MM.1S (cell line): Measurements from ENCODE around the gene FNDC11.

Experiments used
- DNase-seq: peaks from one replicate; pipeline ENCODE4 v3.0.0-alpha.2; 2015
- H2AFZ ChIP-seq: fragments of 300-600 bp; sonication (generic); 2 replicates; pipeline ENCODE4 v1.6.0; 2016; ENCODE audit warnings: antibody characterized with exemption, low read length
- H3F3A ChIP-seq: fragments of 300-600 bp; sonication (generic); 2 replicates; pipeline ENCODE4 v1.6.1; 2016; ENCODE audit warnings: mild to moderate bottlenecking, antibody characterized with exemption, low read length, moderate library complexity, mixed read lengths; ENCODE audit not compliant: insufficient read depth
- H3K27ac ChIP-seq: fragments of 300-600 bp; sonication (generic); 2 replicates; pipeline ENCODE4 v1.5.1; 2016; ENCODE audit warnings: mild to moderate bottlenecking, low read length
- H3K27me3 ChIP-seq: fragments of 300-600 bp; sonication (generic); replicated peaks from 2 replicates; pipeline ENCODE4 v1.6.0; 2016; ENCODE audit warnings: low read length; ENCODE audit not compliant: insufficient read depth
- H3K36me3 ChIP-seq: fragments of 300-600 bp; sonication (generic); replicated peaks from 2 replicates; pipeline ENCODE4 v1.6.1; 2016; ENCODE audit warnings: mild to moderate bottlenecking, low read length, mixed read lengths; ENCODE audit not compliant: insufficient read depth
- H3K4me1 ChIP-seq: fragments of 300-600 bp; sonication (generic); 2 replicates; pipeline ENCODE4 v1.6.1; 2016; ENCODE audit warnings: low read length, mixed read lengths
- H3K4me2 ChIP-seq: fragments of 300-600 bp; sonication (generic); 2 replicates; pipeline ENCODE4 v1.6.0; 2016; ENCODE audit warnings: low read depth, low read length
- H3K4me3 ChIP-seq: fragments of 300-600 bp; sonication (generic); 2 replicates; pipeline ENCODE4 v1.5.1; 2016; ENCODE audit warnings: low read length, mixed read lengths
- H3K79me2 ChIP-seq: fragments of 300-600 bp; sonication (generic); 2 replicates; pipeline ENCODE4 v1.6.1; 2016; ENCODE audit warnings: mixed run types, low read length, mixed read lengths
- H3K9ac ChIP-seq: fragments of 300-600 bp; sonication (generic); 2 replicates; pipeline ENCODE4 v1.6.1; 2016; ENCODE audit warnings: low read length, mixed read lengths
- H3K9me2 ChIP-seq: fragments of 300-600 bp; sonication (generic); replicated peaks from 2 replicates; pipeline ENCODE4 v1.6.1; 2016; ENCODE audit warnings: mild to moderate bottlenecking, low read length, mixed read lengths; ENCODE audit not compliant: insufficient read depth
- H3K9me3 ChIP-seq: fragments of 300-600 bp; sonication (generic); replicated peaks from 2 replicates; pipeline ENCODE4 v1.6.1; 2016; ENCODE audit warnings: mild to moderate bottlenecking, low read length, mixed read lengths; ENCODE audit not compliant: insufficient read depth
- H4K20me1 ChIP-seq: fragments of 300-600 bp; sonication (generic); 2 replicates; pipeline ENCODE4 v1.6.1; 2016; ENCODE audit warnings: mild to moderate bottlenecking, low read length, moderate library complexity, mixed read lengths; ENCODE audit not compliant: insufficient read depth
- EZH2 ChIP-seq: fragments of 300-600 bp; sonication (generic); optimal IDR thresholded peaks from 2 replicates; pipeline ENCODE3; 2017; ENCODE audit warnings: low read depth, mild to moderate bottlenecking, antibody characterized with exemption, low read length, mixed read lengths
- EZH2phosphoT487 ChIP-seq: fragments of 300-600 bp; sonication (generic); IDR thresholded peaks from 2 replicates; pipeline ENCODE4 v1.6.1; 2018; ENCODE audit warnings: antibody characterized with exemption, low read length
- TF ChIP-seq, protein P1 (sequence below): fragments of 300-600 bp; sonication (generic); IDR thresholded peaks from 2 replicates; pipeline ENCODE4 v1.5.1; 2016; ENCODE audit warnings: antibody characterized with exemption, low read length, mixed read lengths

Gene FNDC11

DNA sequence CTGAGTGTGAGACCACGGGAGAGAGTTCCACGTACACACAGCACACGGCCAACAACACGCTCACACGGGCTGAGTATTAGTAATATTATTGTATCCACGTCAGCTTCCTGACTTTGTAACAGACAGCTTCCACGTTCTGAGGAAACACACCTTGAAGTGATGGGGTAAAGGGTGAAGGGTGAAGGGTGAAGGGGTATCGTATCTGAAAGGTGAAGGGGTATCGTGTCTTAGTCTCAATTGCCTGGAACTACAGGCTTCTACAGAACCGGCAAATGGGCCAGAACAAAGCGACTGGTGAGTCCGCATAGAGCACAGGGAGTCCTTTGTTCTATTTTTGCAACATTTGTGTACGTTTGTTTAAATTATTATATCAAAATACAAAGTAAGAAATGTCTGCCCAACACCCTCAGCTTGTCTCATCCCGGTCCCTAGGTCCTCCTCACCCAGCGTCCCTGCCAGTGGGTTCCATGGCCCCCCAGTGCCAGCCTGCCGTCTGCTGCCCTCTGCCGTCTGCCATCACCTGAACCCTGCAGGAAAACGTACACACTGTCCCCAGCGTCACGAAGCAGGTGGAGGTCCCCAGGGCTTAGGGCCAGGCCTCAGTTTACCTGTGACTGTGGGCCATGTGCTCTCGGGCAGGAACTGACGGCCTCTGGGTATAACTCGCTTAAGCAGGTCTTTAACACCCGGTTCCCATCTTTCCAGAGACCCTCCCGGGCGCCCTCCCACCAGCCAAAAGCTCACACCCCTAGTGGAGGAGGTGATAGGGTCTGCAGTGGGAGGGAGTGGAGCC, 24.5 kb downstream of the FNDC11 start:
- Histone ChIP-seq H3K9me2 (no peaks in the 10 kb centered on the region), H3K27me3 (peaks cover 78% of the 10 kb centered on the region)
- TF ChIP-seq, protein P1, sequence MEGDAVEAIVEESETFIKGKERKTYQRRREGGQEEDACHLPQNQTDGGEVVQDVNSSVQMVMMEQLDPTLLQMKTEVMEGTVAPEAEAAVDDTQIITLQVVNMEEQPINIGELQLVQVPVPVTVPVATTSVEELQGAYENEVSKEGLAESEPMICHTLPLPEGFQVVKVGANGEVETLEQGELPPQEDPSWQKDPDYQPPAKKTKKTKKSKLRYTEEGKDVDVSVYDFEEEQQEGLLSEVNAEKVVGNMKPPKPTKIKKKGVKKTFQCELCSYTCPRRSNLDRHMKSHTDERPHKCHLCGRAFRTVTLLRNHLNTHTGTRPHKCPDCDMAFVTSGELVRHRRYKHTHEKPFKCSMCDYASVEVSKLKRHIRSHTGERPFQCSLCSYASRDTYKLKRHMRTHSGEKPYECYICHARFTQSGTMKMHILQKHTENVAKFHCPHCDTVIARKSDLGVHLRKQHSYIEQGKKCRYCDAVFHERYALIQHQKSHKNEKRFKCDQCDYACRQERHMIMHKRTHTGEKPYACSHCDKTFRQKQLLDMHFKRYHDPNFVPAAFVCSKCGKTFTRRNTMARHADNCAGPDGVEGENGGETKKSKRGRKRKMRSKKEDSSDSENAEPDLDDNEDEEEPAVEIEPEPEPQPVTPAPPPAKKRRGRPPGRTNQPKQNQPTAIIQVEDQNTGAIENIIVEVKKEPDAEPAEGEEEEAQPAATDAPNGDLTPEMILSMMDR: peak; percentile 47
- no peak for TF ChIP-seq EZH2

DNA sequence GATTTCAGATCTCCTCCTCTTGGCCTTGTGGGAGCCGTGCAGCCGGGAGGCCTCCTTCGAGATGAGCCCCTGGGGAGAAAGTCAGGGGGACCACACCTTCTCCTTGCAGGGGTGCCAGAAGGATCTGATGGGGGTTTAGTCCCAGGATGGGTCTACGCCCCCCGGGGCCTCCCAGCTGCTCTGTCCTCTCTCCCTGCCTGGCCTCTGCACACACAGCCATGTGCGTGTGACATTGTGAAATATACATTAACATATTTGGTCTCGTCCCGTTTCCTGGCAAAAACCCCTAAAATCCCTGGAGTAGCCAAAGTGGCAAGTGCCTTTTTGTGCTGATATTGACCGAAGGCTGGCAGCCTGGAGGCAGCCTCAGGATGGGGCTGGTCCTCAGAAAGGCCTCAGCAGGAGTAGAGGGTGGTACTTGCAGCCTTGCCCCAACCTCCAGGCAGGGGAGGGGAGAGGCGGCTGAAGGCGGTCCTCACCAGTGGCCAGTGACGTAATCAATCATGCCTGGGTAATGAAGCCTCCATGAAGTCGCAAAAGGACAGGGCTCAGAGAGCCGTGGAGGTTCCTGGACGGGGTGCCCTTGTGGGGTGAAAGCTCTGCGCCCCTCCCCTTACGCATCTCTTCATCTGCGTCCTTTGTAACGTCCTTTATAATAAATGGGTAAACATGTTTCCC, 25.2 kb downstream of the FNDC11 start:
- no peak for TF ChIP-seq EZH2
- TF ChIP-seq, protein P1: no peak
- no peaks in the 10 kb centered on the region for H3K9me3 ChIP-seq
- H3K4me3 ChIP-seq: no peak overlapping the region
- H3K79me2 ChIP-seq: no peaks in the 10 kb centered on the region
- H3K27ac ChIP-seq: no peak overlapping the region
- H3K27me3 ChIP-seq: peaks cover 83% of the 10 kb centered on the region
- H2AFZ ChIP-seq: no peak overlapping the region
- no peaks in the 10 kb centered on the region for H4K20me1 ChIP-seq
- H3K9me2 ChIP-seq: no peaks in the 10 kb centered on the region
- no peaks in the 10 kb centered on the region for H3F3A ChIP-seq
- H3K4me2 ChIP-seq: no peak overlapping the region
- DNase-seq: no peak
- H3K9ac ChIP-seq: no peak overlapping the region
- no peaks in the 10 kb centered on the region for H3K36me3 ChIP-seq
- H3K4me1 ChIP-seq: peaks cover 5% of the 10 kb centered on the region; the same call in 1 of the 2 replicates

More for the DNA sequence above, 24.5 kb downstream of the FNDC11 start:
- no peaks in the 10 kb centered on the region for H4K20me1 ChIP-seq
- H3K9ac ChIP-seq: no peak overlapping the region
- no peak overlapping the region for H3K27ac ChIP-seq
- no peak overlapping the region for H2AFZ ChIP-seq
- H3K9me3 ChIP-seq: no peaks in the 10 kb centered on the region
- H3K36me3 ChIP-seq: no peaks in the 10 kb centered on the region
- no peaks in the 10 kb centered on the region for H3F3A ChIP-seq
- H3K4me2 ChIP-seq: no peak overlapping the region
- no peak overlapping the region for H3K4me3 ChIP-seq
- peaks cover 5% of the 10 kb centered on the region; the same call in 1 of the 2 replicates for H3K4me1 ChIP-seq
- peaks cover 4% of the 10 kb centered on the region; the same call in 1 of the 2 replicates for H3K79me2 ChIP-seq
- no peak for DNase-seq

DNA sequence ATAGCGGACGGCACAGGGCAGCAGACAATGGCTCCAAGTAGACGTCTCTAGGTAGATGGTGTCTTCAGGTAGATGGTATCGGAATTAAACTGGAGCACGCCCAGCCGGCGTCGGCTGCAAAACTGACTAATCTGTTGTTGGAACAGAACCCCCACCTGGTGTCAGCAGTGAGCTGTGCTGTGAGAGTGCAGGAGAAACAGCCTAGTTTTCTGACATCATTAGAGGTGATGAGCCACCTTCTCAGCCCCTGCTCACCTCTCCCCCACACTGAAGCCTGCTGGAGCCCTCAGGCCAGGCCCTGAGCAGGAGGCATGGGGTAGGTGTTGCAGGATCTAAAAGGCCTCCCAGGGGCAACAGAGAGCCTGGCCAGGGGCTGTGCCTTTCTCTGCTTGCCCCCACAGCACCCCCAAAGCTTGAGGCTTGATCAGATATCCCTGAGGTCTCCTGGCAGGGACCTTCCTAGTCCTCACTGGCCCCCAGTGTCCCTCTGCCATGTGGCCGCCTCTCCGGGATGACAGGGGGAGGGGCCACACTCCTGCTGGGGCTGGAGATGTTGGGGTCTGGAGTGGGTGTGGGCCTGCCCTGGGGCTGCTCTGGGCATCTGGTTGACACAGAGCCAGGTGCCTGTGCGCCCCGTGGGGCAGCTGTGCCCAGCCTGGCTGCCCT, 27.0 kb downstream of the FNDC11 start:
- no peaks in the 10 kb centered on the region for H3K79me2 ChIP-seq
- no peak overlapping the region for H3K4me3 ChIP-seq
- no peaks in the 10 kb centered on the region for H3F3A ChIP-seq
- H3K27me3 ChIP-seq: peaks cover 74% of the 10 kb centered on the region
- no peaks in the 10 kb centered on the region for H4K20me1 ChIP-seq
- H3K9me3 ChIP-seq: no peaks in the 10 kb centered on the region
- H3K9me2 ChIP-seq: no peaks in the 10 kb centered on the region
- no peaks in the 10 kb centered on the region for H3K36me3 ChIP-seq
- no peak overlapping the region for H3K27ac ChIP-seq
- no peak overlapping the region for H3K9ac ChIP-seq
- DNase-seq: peak; percentile 56
- H2AFZ ChIP-seq: no peak overlapping the region
- TF ChIP-seq, protein P1: peak; percentile 45
- TF ChIP-seq EZH2phosphoT487: no peak
- H3K4me1 ChIP-seq: no peaks in the 10 kb centered on the region
- no peak overlapping the region for H3K4me2 ChIP-seq
